MM.1S (cell line): ENCODE results near the gene PIAS2.

Experiments used
- DNase-seq: peaks from one replicate; pipeline ENCODE4 v3.0.0-alpha.2; 2015
- H2AFZ ChIP-seq: fragments of 300-600 bp; sonication (generic); 2 replicates; pipeline ENCODE4 v1.6.0; 2016; ENCODE audit warnings: antibody characterized with exemption, low read length
- H3F3A ChIP-seq: fragments of 300-600 bp; sonication (generic); 2 replicates; pipeline ENCODE4 v1.6.1; 2016; ENCODE audit warnings: mild to moderate bottlenecking, antibody characterized with exemption, low read length, moderate library complexity, mixed read lengths; ENCODE audit not compliant: insufficient read depth
- H3K27ac ChIP-seq: fragments of 300-600 bp; sonication (generic); 2 replicates; pipeline ENCODE4 v1.5.1; 2016; ENCODE audit warnings: mild to moderate bottlenecking, low read length
- H3K27me3 ChIP-seq: fragments of 300-600 bp; sonication (generic); replicated peaks from 2 replicates; pipeline ENCODE4 v1.6.0; 2016; ENCODE audit warnings: low read length; ENCODE audit not compliant: insufficient read depth
- H3K36me3 ChIP-seq: fragments of 300-600 bp; sonication (generic); replicated peaks from 2 replicates; pipeline ENCODE4 v1.6.1; 2016; ENCODE audit warnings: mild to moderate bottlenecking, low read length, mixed read lengths; ENCODE audit not compliant: insufficient read depth
- H3K4me1 ChIP-seq: fragments of 300-600 bp; sonication (generic); 2 replicates; pipeline ENCODE4 v1.6.1; 2016; ENCODE audit warnings: low read length, mixed read lengths
- H3K4me2 ChIP-seq: fragments of 300-600 bp; sonication (generic); 2 replicates; pipeline ENCODE4 v1.6.0; 2016; ENCODE audit warnings: low read depth, low read length
- H3K4me3 ChIP-seq: fragments of 300-600 bp; sonication (generic); 2 replicates; pipeline ENCODE4 v1.5.1; 2016; ENCODE audit warnings: low read length, mixed read lengths
- H3K79me2 ChIP-seq: fragments of 300-600 bp; sonication (generic); 2 replicates; pipeline ENCODE4 v1.6.1; 2016; ENCODE audit warnings: mixed run types, low read length, mixed read lengths
- H3K9ac ChIP-seq: fragments of 300-600 bp; sonication (generic); 2 replicates; pipeline ENCODE4 v1.6.1; 2016; ENCODE audit warnings: low read length, mixed read lengths
- H3K9me2 ChIP-seq: fragments of 300-600 bp; sonication (generic); replicated peaks from 2 replicates; pipeline ENCODE4 v1.6.1; 2016; ENCODE audit warnings: mild to moderate bottlenecking, low read length, mixed read lengths; ENCODE audit not compliant: insufficient read depth
- H3K9me3 ChIP-seq: fragments of 300-600 bp; sonication (generic); replicated peaks from 2 replicates; pipeline ENCODE4 v1.6.1; 2016; ENCODE audit warnings: mild to moderate bottlenecking, low read length, mixed read lengths; ENCODE audit not compliant: insufficient read depth
- H4K20me1 ChIP-seq: fragments of 300-600 bp; sonication (generic); 2 replicates; pipeline ENCODE4 v1.6.1; 2016; ENCODE audit warnings: mild to moderate bottlenecking, low read length, moderate library complexity, mixed read lengths; ENCODE audit not compliant: insufficient read depth
- CTCF ChIP-seq: fragments of 300-600 bp; sonication (generic); IDR thresholded peaks from 2 replicates; pipeline ENCODE4 v1.5.1; 2016; ENCODE audit warnings: antibody characterized with exemption, low read length, mixed read lengths
- EZH2 ChIP-seq: fragments of 300-600 bp; sonication (generic); optimal IDR thresholded peaks from 2 replicates; pipeline ENCODE3; 2017; ENCODE audit warnings: low read depth, mild to moderate bottlenecking, antibody characterized with exemption, low read length, mixed read lengths
- EZH2phosphoT487 ChIP-seq: fragments of 300-600 bp; sonication (generic); IDR thresholded peaks from 2 replicates; pipeline ENCODE4 v1.6.1; 2018; ENCODE audit warnings: antibody characterized with exemption, low read length

PIAS2 gene

DNA sequence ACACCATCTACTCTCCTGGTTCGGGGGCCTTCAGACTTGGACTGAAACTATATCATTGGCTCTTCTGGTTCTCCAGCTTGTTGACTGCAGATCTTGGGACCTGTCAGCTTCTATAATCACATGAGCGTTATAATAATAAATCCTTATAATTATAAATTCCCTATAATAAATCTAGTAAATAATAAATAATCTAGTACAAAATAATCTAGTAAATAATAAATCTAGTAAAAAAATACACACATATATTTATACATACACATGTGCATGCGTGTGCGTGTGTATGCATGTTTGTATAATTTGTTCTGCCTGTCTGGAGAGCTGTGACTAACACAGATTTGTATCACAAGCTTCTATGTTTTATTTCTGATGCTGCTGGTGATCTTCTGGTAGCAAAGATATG, 40.9 kb upstream of the PIAS2 start:
- no peaks in the 10 kb centered on the region for H3K79me2 ChIP-seq
- TF ChIP-seq EZH2 (no peak), CTCF (no peak), EZH2phosphoT487 (no peak)
- H4K20me1 ChIP-seq = no peaks in the 10 kb centered on the region
- no peaks in the 10 kb centered on the region for H3F3A ChIP-seq
- H3K4me3 ChIP-seq = no peak overlapping the region
- no peak overlapping the region for H3K27ac ChIP-seq
- H3K9me2 ChIP-seq = no peaks in the 10 kb centered on the region
- H3K4me1 ChIP-seq = no peaks in the 10 kb centered on the region
- no peak for DNase-seq
- no peaks in the 10 kb centered on the region for H3K9me3 ChIP-seq
- H3K27me3 ChIP-seq = no peaks in the 10 kb centered on the region
- no peaks in the 10 kb centered on the region for H3K36me3 ChIP-seq
- H3K9ac ChIP-seq = no peak overlapping the region
- H2AFZ ChIP-seq = no peak overlapping the region
- no peak overlapping the region for H3K4me2 ChIP-seq

DNA sequence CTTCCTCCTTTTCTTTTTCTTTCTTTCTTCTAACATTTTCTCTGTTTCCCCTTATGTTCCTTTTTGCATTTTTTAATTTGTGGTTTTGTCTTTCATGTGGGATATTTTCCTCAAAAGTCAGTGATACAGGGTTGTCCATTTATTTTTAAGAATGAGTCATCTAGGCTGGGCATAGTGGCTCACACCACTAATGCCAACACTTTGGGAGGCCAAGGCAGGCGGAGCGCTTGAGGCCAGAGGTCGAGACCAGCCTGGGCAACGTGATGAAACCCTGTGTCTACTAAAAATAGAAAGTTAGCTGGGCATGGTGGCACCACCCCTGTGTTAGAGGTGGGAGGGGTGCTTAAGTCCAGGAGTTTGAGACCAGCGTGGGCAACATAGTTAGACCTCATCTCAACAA, 35.9 kb upstream of the PIAS2 start:
- Histone ChIP-seq H3K9me2 (no peaks in the 10 kb centered on the region), H3F3A (no peaks in the 10 kb centered on the region), H3K27ac (no peak overlapping the region), H2AFZ (no peak overlapping the region), H4K20me1 (no peaks in the 10 kb centered on the region), H3K36me3 (no peaks in the 10 kb centered on the region), H3K4me1 (no peaks in the 10 kb centered on the region), H3K4me2 (no peak overlapping the region), H3K9me3 (no peaks in the 10 kb centered on the region), H3K4me3 (no peak overlapping the region), H3K79me2 (no peaks in the 10 kb centered on the region), H3K9ac (no peak overlapping the region), H3K27me3 (no peaks in the 10 kb centered on the region)
- DNase-seq = no peak
- TF ChIP-seq CTCF (no peak), EZH2 (no peak), EZH2phosphoT487 (no peak)

DNA sequence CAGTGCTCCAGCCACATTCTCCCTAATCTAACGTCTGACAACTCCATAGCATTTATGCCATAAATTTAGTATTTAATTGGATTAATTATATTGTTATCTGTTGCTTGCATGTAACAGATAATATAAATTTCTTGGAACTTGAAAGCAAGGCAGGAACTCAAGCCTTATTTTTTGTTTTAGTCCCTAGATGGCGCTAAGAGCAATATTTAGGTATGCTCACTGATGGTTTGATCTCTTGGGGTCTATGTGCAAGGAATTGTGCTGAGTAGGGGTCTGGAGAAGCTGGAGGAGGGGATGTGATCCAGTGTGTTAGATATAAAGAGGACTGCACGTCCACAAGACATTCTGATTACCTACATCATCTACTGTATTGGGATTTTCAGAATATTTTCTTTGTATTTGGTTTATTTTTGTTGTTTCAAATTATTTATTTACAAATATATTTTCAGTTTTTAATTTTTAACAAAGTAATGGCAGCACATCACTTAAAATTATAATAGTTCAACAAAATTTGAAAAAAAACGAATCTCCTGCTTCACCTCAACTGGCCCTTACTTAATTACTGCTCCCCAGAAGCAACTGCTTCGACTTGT, 32.9 kb upstream of the PIAS2 start:
- H3K9me2 ChIP-seq = no peaks in the 10 kb centered on the region
- no peak overlapping the region for H3K4me2 ChIP-seq
- no peaks in the 10 kb centered on the region for H3K4me1 ChIP-seq
- H3K36me3 ChIP-seq = no peaks in the 10 kb centered on the region
- no peak overlapping the region for H3K4me3 ChIP-seq
- H3K27me3 ChIP-seq = no peaks in the 10 kb centered on the region
- peak; percentile 27 for DNase-seq
- H2AFZ ChIP-seq = no peak overlapping the region
- no peak overlapping the region for H3K27ac ChIP-seq
- H3K9ac ChIP-seq = no peak overlapping the region
- no peaks in the 10 kb centered on the region for H4K20me1 ChIP-seq
- TF ChIP-seq EZH2phosphoT487 (no peak), CTCF (peak; percentile 55)
- no peaks in the 10 kb centered on the region for H3K9me3 ChIP-seq
- H3K79me2 ChIP-seq = no peaks in the 10 kb centered on the region
- no peaks in the 10 kb centered on the region for H3F3A ChIP-seq
